Measurements from ENCODE around the gene KCND3.

DNA sequence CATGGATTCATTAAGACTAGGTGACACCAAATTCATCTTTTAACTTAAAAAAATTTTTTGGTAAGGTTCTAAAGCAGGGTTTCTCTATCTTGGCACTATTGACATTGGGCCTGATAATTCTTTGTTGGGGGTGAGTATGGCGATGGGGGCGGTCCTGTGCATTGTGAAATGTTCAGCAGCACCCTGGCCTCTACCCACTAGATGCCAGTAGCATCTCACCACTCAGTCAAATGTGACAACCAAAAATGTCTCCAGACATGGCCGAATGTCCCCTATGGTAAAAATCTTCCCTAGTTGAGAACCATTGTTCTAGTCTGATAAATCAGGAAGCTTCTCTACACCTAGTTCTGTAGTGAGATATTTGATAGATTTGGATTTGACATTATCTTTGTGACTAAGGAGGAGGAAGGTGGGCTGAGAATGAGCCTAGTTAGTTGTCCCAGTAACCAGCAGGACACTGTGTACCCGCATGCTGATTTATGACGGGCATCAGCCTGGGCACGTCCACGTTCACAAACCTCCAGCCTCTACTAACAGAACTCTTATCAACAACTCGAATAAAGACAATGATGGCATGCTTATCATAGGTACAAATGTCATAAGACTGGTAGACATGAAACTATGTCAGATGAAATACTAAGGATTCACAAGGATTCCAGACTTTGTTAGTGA lies 104.6 kb downstream of the KCND3 start:
- TF ChIP-seq EZH2 (IDR thresholded peaks at IDR 0.05) (no peak), POLR2AphosphoS5 (IDR thresholded peaks at IDR 0.05; ENCODE audit: borderline replicate concordance, low read depth, low read length) (no peak)

All from SK-N-MC (cell line).